ENCODE results near the gene IL17A.

- peak; percentile 64 for TF ChIP-seq CTCF (IDR thresholded peaks at IDR 0.05; ENCODE audit: low read length)
- no peak for TF ChIP-seq EZH2 (IDR thresholded peaks at IDR 0.05; ENCODE audit: borderline replicate concordance, low read length)
Observed at GRCh38 chr6:52162940-52163908, 23.0 kb upstream of the IL17A start.

All from OCI-LY1 (cell line).